Mesothelial cell of epicardium (in vitro differentiated cells): ENCODE results near the gene ZNF484. TPM values are rescaled to one million over a fixed set of nuclear protein-coding genes. Genes with fewer than 3 reads are reported as not detected.
"Not testable (repeated sequence)": the region's sequence is repeated elsewhere in the genome, so short reads cannot be mapped to it uniquely, and the experiment has no call there.

Source experiments
- DNase-seq, 2 experiments: peaks; one replicate each; pipeline ENCODE4 v3.0.0; 2021; ENCODE audit warnings: low spot score in 2 of 2; ENCODE audit not compliant: unreplicated experiment in 2 of 2
- H3K27ac Mint-ChIP-seq: 2 replicates; pipeline ENCODE4 v1.8.0; 2021; ENCODE audit warnings: mixed read lengths
- H3K27me3 Mint-ChIP-seq: 2 replicates; pipeline ENCODE4 v1.8.0; 2021; ENCODE audit warnings: low read depth, mixed read lengths
- H3K36me3 Mint-ChIP-seq: 2 replicates; pipeline ENCODE4 v1.8.0; 2021; ENCODE audit warnings: mixed read lengths
- H3K4me1 Mint-ChIP-seq: 2 replicates; pipeline ENCODE4 v1.8.0; 2021; ENCODE audit warnings: mixed read lengths
- H3K4me3 Mint-ChIP-seq: 2 replicates; pipeline ENCODE4 v1.8.0; 2021; ENCODE audit warnings: mild to moderate bottlenecking, moderate library complexity, mixed read lengths
- H3K9me3 Mint-ChIP-seq: 2 replicates; pipeline ENCODE4 v1.8.0; 2021; ENCODE audit warnings: mixed read lengths
- CTCF ChIP-seq: fragments of 200-600 bp; sonication (generic); IDR thresholded peaks from one replicate; pipeline ENCODE4 v1.5.0; 2021; ENCODE audit warnings: antibody characterized with exemption; ENCODE audit not compliant: unreplicated experiment
- total RNA-seq: library from RNA; stranded (reverse); gene quantifications from 3 replicates; pipeline ENCODE4 v1.2.1, GENCODE V29; 2021

Gene ZNF484
- total RNA-seq, 1 donor from 2014 or later, result 14.2 TPM

DNA sequence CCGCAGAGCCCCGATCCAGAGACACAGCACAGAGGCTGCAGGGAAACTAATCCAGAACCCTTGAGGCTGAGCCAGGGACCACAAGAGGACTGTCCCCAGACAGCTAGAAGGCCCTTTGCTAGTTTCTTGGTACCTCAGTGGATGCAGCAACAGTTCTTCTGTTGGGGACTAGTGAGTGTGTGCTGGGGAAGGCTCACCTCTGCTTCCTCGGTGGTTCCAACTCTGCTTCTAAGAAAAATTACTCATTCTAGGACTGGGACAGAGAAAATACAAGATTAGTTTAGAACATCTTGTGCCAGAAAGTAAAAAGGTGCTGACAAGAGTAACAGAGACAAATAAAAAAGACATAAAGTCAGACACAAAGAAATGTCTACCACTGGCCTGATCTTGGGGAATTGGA, 19.5 kb upstream of the ZNF484 start:
- no peak for DNase-seq
- no peak overlapping the region for H3K27ac Mint-ChIP-seq
- no peak for TF ChIP-seq CTCF
- H3K4me3 Mint-ChIP-seq, result no peak overlapping the region
- H3K27me3 Mint-ChIP-seq, result peaks cover 7% of the 10 kb centered on the region
- no peaks in the 10 kb centered on the region for H3K4me1 Mint-ChIP-seq
- no peaks in the 10 kb centered on the region for H3K9me3 Mint-ChIP-seq
- H3K36me3 Mint-ChIP-seq, result no peaks in the 10 kb centered on the region

DNA sequence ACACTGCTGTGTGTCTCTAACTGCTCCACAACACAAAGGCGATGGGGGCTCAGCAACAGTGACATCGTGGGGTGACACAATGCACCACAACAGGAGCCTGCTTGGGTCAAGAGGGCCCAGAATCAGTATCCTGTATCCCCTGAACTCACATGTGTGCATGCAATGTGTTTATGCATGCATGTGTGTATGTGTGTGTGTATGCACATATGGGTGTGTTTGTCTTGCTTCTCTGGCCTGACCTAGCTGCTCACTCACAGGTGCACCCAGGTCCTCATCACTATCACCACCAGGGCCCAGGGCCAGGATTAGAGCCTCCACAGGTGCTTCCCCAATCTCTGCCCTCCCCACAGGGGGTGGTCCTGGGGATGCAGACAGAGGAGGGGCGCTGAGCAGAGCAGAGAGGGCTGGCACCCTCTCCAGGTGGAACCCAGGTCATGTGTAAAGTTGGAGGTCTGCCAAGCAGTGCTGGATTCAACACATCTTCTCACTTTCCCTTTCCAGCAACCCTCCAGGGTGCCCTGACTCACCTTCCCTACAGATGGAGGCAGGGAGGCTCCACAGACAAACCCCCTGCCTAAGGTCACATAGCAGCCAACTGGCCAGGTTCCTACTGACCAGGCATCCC, 18.1 kb upstream of the ZNF484 start:
- H3K27me3 Mint-ChIP-seq, result peaks cover 7% of the 10 kb centered on the region
- H3K36me3 Mint-ChIP-seq, result no peaks in the 10 kb centered on the region
- no peak for TF ChIP-seq CTCF
- no peak overlapping the region for H3K27ac Mint-ChIP-seq
- no peaks in the 10 kb centered on the region for H3K4me1 Mint-ChIP-seq
- H3K4me3 Mint-ChIP-seq, result no peak overlapping the region
- no peaks in the 10 kb centered on the region for H3K9me3 Mint-ChIP-seq
- no peak for DNase-seq

DNA sequence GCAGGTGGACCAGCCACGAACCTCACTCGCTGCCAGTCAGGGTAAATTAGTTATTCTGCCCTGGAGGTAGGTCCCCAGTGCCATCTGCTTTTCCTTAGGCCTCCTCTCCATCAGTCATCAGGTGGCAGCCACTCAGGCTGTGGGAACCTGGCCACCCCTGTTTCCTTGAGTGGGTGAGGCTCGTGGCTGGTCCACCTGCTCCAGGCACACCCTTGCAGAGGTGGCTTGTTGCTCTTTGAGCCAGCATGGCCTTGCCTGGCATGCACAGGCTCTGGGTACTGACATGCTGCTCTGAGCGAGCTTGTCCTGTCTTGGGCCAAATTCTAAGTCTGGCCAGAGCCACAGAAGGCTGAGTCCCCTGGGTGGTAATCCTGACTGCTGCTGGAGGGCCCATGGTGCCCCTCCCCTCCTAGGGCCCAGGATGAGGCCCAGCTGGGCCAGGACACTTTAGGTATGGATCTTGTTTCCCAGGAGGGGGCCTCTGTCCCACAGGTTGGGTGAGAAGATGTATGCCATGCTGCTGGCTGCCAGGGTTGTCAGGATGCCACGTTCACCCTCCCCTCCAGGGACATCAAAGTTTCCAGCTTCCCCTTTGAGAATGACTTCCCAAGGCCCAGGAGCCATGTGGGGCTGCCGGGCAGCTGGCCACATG, 17.0 kb upstream of the ZNF484 start:
- DNase-seq, result no peak
- Mint-ChIP-seq H3K27ac (no peak overlapping the region), H3K27me3 (peaks cover 8% of the 10 kb centered on the region), H3K4me1 (no peaks in the 10 kb centered on the region), H3K9me3 (no peaks in the 10 kb centered on the region), H3K4me3 (no peak overlapping the region), H3K36me3 (no peaks in the 10 kb centered on the region)
- TF ChIP-seq CTCF, result no peak

GRCh38 chr9:92893916-92894610, 16.2 kb upstream of the ZNF484 start:
- not testable (repeated sequence) for H3K27ac Mint-ChIP-seq, H3K9me3 Mint-ChIP-seq, H3K4me3 Mint-ChIP-seq

DNA sequence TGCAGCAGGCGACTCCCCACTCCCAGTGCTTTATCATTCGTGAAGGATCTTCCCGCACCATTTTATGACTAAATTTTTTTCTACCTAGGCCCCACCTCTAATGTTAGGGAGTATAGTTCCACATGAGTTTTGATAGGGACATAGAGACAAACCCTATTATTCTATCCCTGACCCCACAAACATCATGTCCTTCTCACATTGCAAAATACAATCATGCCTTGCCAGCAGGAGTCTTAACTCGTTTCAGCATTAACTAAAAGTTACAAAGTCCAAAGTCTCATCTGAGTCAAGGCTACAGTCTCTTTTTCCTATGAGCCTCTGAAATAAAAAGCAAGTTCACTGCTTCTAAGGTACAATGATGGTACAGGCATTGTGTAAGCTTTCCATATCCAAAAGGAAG, 14.4 kb upstream of the ZNF484 start:
- not testable (repeated sequence) for H3K9me3 Mint-ChIP-seq, H3K4me1 Mint-ChIP-seq, DNase-seq, H3K4me3 Mint-ChIP-seq, H3K27ac Mint-ChIP-seq, H3K36me3 Mint-ChIP-seq
- peaks cover 19% of the 10 kb centered on the region for H3K27me3 Mint-ChIP-seq

More at GRCh38 chr9:92893916-92894610, 16.2 kb upstream of the ZNF484 start:
- not testable (repeated sequence) for H3K36me3 Mint-ChIP-seq, H3K27me3 Mint-ChIP-seq, DNase-seq, H3K4me1 Mint-ChIP-seq

- H3K4me1 Mint-ChIP-seq, result no peaks in the 10 kb centered on the region
- peaks cover 21% of the 10 kb centered on the region for H3K27me3 Mint-ChIP-seq
- DNase-seq, result no peak
- no peaks in the 10 kb centered on the region for H3K9me3 Mint-ChIP-seq
- H3K36me3 Mint-ChIP-seq, result no peaks in the 10 kb centered on the region
- TF ChIP-seq CTCF, result no peak
- no peak overlapping the region for H3K27ac Mint-ChIP-seq
- H3K4me3 Mint-ChIP-seq, result no peak overlapping the region
These were observed 12.9 kb upstream of the ZNF484 start for GRCh38 chr9:92890761-92891160.
